D341Med (cell line): ENCODE results near the gene OR5H14.

Experiments
- DNase-seq: peaks from one replicate; pipeline ENCODE4 v3.0.0; 2012; ENCODE audit warnings: low spot score

Gene OR5H14

DNA sequence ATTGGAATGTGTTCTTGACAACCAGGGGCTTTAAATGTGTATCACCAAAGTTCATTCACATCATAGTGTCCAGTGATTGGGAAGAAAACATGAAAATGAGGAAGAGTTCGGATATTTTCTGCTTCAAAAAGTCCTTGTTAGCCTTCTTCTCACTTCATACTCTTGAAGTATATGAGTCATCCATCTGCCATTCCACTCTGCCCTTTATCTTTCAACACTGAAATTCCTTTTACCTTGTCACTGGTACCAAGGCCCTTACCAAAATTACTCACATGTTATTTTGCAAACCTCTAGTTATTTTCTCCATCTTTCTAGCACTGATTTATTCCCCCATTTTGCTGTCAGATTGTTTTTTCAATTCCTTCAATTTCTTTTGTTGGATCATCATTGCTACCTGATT is 51.7 kb downstream of the OR5H14 start:
- DNase-seq: no peak
